PC-9 (cell line): ENCODE results near the gene PCDHGB2.

ENCODE experiments used
- EZH2 ChIP-seq: fragments of 200-600 bp; sonication (generic); IDR thresholded peaks from 2 replicates; pipeline ENCODE4 v1.8.0; 2017; ENCODE audit warnings: antibody characterized with exemption, low read depth
- TF ChIP-seq, protein P1 (sequence below): fragments of 200-600 bp; sonication (generic); conservative IDR thresholded peaks from 2 replicates; pipeline ENCODE4 v1.6.1; 2017; ENCODE audit warnings: mixed run types, antibody characterized with exemption, mild to moderate bottlenecking, moderate library complexity

GRCh38 chr5:141356133-141356532, 3.7 kb upstream of the PCDHGB2 start:
- TF ChIP-seq, protein P1, sequence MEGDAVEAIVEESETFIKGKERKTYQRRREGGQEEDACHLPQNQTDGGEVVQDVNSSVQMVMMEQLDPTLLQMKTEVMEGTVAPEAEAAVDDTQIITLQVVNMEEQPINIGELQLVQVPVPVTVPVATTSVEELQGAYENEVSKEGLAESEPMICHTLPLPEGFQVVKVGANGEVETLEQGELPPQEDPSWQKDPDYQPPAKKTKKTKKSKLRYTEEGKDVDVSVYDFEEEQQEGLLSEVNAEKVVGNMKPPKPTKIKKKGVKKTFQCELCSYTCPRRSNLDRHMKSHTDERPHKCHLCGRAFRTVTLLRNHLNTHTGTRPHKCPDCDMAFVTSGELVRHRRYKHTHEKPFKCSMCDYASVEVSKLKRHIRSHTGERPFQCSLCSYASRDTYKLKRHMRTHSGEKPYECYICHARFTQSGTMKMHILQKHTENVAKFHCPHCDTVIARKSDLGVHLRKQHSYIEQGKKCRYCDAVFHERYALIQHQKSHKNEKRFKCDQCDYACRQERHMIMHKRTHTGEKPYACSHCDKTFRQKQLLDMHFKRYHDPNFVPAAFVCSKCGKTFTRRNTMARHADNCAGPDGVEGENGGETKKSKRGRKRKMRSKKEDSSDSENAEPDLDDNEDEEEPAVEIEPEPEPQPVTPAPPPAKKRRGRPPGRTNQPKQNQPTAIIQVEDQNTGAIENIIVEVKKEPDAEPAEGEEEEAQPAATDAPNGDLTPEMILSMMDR = no peak
- TF ChIP-seq EZH2 = no peak
